Measurements from ENCODE around the gene AKAP5.

Gene AKAP5

DNA sequence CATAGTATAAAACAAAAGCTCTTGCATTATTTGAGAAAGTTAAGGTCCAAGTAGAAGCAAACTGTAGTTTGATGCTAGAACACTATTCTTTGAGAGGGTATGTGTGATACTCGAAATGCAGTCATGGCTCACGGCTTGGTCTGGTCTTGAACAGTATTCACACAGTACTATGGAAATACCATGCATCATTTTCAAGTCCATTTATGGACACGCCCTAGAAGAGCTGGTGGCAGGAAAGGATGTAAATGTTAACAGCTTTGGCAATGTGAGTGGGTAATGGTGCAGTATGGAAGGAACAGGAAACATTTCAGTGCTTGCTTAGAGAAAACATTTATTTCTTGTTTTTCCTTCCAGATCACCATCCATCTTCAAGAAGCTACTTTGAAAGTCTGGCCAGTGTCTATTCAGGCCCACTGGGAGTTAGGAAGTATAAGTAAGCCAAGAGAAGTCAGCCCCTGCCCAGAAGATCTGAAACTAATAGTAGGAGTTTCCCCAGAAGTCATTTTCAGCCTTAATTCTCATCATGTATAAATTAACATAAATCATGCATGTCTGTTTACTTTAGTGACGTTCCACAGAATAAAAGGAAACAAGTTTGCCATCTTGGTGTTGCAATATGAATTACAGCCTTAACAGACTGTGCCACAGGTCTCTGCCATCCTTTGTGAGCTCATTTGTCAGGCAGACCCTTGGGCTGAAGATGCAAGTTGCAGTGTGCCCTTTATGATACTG is 5.7 kb upstream of the AKAP5 start:
- no peak for DNase-seq (ENCODE audit: low spot score)

DNA sequence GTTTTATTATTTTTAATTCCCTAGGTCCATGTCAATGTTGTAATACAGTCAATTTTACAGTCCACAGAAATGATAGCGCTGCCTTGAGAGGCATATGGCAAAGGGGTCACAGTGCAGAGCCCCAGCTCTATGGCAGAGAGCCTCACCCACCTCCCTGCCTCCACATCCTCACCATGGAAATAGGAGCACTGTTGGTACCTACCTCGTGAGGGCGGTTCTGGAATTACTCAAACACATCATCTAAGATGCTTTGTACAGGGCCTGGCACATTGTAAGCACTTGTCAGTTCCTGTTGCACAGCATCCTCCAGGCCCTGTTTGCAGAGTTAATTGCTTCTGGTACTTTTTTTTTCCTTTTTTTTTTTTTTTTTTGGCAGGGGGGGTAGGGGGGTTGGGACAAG is 4.1 kb upstream of the AKAP5 start:
- DNase-seq (ENCODE audit: low spot score) = no peak

DNA sequence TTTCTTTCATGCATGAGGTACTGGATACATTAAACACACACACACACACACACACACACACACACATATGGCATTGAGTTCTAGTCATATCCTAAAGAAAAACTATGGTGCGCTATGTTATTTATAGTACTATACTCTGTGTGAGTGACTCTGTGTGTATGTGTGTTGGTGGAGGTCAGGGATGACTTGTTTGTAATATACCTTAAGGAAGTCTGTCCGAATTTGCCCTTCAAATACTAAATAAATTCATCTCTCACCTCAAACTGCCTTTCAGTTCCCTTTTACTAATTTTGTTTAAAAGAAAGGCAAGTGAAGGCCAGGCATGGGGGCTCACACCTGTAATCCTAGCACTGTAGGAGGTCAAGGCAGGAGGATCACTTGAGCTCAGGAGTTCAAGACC is 2.1 kb upstream of the AKAP5 start:
- DNase-seq (ENCODE audit: low spot score) = no peak

DNA sequence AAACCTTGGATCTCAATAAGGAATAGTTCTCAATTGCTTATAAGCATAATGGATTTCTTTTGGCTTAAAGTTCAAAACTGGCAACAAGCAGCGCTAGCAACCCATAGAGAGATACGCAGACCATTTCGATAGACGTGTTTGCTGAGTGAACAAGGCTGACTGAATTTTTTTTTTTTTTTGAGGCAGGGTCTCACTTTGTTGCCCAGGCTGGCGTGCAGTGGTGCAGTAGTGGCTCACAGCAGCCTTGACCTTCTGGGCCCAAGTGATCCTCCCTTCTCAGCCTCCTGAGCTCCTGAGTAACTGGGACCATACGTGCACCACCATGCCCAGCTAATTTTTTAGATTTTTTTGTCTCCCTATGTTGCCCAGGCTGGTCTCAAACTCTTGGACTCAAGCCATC is 1.4 kb upstream of the AKAP5 start:
- DNase-seq (ENCODE audit: low spot score) = no peak

DNA sequence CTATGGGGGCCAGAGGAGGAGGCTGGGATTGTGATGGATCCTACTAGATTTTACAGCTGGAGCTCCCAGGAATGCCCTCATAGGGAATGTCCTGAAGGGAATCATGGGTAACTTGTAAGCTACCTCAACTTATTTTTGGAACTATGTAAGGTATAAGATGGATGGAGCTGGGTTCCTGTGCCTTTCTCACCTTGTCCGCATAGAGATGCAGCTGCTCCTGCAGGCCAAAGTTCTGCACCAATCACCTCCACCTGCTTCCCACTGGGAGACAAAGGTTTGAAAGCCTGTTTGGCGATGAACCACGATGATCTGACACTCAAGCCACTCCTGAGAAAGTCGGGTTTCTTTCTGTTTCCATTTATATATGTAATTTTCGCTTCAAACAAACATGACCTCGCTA is 648 bp upstream of the AKAP5 start:
- peak; percentile 9 for DNase-seq (ENCODE audit: low spot score)

DNA sequence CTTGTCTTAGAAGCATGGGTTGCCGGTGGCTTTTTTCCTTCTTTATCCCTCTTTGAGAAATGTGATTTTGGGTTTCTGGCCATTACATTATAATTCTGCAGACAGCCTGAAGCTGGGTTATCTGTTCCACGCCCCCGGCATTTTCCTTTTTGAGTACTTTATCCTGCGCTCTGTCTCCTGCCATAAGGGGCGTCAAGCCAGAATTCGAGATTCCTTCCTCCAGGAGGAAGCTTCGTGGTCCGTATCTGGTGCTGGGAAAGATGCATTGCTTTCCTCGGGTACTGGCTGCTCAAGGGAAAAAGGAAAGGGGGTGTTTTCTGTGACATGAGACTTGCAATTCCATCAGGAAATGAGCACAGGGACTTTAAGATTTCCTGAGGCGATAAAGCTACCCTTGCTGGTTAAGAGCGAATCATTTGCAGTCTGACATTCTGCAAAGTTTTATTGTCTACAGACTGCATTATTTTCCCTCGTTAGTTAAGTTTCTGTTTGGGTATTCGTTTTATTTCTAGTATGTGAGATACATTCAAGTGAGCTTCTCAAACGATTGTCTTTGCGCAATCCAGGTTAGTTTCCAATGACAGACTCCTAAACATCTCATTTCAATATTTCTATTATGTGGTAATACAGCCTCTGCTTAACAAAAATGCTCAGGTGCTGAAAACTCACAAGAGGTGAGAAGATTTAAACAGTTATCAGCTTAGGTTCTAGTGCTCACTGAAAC is 694 bp downstream of the AKAP5 start:
- peak; percentile 7 for DNase-seq (ENCODE audit: low spot score)

DNA sequence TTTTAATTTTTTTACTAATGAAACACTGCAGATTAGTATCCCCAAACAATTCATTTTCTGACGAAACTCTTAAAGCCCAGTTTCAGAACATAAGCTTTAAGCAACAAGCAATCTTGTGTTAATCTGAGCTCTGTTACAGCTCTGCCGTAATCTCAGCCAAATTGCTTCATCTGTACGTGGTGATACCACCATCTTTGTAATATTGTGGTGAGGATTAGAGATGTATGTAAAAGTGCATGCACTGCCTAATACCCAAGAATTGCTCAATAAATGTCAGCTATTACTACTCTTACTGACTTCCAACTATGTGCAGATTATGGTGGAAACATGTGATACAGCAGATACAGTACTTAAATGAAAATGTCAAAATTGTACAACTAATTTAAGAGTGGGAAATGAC is 1.8 kb downstream of the AKAP5 start:
- no peak for DNase-seq (ENCODE audit: low spot score)

DNA sequence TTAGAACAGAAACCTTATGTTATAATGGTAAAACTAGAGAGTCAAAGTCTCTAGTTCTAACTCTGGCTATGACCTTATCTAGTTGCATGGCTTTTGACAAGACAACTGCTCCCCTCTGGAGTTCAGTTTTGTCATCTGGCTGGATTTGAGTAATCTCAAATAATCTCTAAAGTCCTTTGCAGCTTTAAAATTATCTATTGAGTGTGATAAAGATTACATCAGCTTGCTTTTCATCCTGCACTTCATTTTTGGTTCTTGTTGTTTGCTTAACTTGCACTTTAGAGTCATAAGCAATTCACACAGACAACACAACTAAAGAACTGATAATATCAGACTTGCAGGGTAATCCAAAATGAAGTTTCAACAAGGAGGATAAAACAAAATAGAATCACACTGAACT is 2.3 kb downstream of the AKAP5 start:
- DNase-seq (ENCODE audit: low spot score) = no peak

DNA sequence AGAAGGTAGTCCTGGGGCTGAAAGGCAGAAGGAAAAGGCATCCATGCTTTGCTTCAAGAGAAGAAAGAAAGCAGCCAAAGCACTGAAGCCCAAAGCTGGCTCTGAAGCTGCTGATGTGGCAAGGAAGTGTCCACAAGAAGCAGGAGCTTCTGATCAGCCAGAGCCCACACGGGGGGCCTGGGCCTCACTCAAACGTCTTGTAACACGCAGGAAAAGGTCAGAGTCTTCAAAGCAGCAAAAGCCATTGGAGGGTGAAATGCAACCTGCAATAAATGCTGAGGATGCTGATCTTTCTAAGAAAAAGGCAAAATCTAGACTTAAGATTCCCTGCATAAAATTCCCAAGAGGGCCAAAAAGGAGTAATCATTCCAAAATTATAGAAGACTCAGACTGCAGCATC is 3.2 kb downstream of the AKAP5 start:
- no peak for DNase-seq (ENCODE audit: low spot score)

DNA sequence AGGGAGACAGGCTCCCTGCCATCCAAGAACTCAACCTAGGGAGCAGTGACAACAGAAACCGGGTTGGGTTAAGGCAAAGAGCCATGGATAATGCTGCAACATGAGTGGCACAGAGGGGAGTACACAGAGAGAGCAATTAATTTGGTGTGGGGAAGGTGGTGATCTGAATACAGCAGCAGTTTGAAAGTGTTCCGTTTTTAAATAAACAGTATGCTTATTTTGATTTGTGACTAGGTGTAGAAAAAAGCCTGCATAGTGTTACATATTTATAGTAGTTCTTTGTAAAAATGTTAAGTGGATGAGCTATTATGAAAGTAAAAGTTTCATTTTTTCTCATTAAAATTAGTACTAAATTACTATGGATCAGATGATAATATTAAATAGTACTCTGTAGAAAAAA is 8.7 kb downstream of the AKAP5 start:
- no peak for DNase-seq (ENCODE audit: low spot score)

DNA sequence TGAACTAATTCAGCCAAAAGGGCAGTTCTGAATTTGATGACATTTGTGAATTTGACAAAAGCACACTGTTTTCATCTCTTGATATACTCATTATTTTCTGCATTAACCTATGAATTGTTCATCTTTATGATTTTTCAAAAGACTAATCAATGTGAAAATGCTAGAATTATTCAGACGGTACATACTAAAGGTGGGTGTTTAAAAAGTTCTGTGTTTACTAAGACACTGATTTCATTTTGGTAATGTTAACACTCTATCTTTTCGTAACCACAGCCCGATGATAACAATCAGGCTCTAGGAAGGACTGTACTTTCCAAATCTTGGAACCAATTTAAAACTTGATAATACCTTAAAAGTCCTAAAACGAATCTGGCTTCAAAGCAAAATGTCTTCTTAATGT is 9.4 kb downstream of the AKAP5 start:
- DNase-seq (ENCODE audit: low spot score) = no peak

DNA sequence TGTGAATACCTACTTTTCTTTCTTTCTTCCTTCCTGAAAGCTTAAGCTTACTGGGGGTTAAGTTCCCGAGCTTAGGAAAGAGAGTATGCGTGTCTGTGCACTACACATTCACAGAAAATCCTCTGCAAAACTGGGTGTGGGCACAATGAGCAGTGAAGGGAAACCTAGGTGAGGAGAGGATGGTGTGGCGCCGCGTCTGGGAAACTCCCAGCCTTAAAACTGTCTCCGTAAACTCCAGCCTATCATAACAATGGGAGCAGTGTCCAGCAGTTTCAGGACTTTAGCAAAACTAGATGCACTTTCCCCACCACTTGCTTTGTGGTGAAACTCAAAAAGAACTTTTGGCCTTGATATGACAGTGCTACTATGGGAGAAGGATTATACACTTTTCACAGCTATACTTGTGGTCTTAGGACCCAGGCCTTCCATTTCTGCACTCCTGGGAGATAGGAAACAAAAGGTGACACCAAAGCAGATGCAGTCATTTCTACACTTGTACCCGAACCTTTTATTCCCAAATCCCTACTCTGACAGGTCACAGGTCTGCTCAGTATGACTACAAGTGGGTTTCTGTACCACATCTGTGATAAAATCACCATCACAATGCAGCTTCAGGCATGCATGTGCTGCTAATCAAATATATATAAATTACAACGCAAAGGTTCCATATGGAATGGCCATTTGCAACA is 10.4 kb downstream of the AKAP5 start:
- no peak for DNase-seq (ENCODE audit: low spot score)

DNA sequence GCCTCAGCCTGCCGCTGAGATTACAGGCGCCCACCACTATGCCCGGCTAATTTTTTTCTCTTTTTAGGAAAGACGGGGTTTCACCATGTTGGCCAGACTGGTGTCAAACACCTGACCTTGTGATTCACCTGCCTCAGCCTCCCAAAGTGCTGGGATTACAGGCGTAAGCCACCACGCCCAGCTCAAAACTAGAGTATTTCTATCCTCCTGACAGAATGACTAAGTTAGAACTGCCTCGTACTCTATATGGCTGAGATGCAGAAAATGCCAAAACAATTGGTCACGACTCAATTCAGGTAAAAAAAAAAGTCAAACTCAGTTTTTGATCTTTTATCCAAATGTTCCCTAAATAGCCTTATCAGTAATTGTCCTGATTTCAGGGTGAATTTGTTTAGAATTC is 11.1 kb downstream of the AKAP5 start:
- no peak for DNase-seq (ENCODE audit: low spot score)

DNA sequence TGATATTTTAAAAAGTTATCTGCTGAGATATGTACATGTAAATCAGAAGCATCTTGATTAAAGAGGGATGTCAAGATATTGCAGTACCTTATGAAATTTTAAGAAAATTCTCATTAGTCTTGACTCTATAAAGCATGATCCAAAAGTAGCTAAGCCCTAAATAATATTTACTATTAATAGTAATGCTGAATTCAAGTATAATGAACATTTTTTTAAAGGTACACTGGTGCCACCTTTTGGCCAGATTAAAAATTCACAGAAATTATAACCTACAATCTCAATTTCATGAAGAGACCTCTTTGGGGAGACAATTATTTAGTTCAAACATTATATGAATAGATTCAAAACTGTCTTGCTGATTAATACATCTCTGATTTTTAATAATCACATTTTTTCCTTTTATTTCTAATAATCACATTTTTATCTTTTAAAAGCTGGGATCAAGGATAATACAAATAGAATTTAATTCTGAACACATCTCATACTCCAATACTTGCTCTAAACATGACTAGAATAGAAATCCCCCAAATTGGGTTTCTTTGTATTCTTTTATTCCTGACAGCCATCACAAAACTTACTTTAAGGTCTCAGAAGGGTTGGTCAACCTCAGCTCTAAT is 13.4 kb downstream of the AKAP5 start:
- no peak for DNase-seq (ENCODE audit: low spot score)

DNA sequence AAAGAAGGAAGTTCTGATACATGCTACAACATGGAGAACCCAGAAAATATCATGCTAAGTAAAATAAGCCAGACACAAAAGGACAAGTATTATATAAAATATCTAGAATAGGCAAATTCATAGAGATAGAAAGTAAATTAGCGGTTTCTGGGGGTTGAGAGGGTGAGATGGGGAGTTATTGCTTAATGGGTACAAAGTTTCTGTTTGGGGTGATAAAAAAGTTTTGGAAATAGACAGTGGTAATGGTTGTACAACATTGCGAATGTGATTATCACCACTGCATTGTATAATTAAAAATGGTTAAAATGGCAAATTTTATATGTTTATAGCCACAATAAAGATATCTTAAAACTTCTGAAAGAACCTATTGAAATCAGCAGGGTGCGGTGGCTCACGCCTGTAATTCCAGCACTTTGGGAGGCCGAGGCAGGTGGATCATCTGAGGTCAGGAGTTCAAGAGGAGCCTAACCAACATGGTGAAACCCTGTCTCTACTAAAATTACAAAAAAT is 23.3 kb downstream of the AKAP5 start:
- no peak for DNase-seq (ENCODE audit: low spot score)

DNA sequence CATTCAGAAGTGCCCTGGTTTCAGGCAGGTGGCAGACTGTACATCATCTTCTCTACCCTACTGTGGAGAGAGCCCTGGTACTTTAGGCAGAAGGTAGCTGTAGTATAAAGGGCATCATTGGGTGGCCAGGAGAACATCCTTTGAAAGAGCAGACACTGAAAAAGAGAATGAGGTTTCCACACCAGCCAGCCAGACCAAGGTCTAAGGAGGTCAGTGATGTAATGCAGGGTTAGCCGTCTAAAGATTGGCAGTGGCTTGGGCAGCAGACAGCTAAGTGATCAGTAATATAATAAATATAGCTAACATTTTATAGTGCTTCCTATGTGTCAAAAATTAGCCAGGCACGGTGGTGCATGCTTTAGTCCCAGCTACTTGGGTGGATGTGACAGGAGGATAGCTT is 26.3 kb downstream of the AKAP5 start:
- no peak for DNase-seq (ENCODE audit: low spot score)

DNA sequence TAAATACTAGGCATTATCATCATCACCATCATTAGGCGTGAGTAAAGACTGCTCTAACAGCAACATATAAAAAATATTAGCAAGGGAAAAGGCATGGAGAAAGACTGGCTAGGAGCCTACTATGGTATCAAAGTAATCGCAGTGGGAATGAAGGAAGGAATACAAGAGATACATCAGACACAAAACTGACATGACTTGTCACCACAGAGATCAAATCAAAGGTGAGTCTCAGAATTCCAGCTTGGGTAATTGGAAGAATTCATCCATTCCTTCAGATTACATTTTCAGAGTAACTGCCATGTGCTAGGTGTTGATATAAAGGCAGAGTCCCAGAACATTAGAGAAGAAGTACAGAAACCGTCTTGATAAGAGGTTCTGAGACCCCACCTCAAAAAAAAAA is 28.2 kb downstream of the AKAP5 start:
- DNase-seq (ENCODE audit: low spot score) = no peak

DNA sequence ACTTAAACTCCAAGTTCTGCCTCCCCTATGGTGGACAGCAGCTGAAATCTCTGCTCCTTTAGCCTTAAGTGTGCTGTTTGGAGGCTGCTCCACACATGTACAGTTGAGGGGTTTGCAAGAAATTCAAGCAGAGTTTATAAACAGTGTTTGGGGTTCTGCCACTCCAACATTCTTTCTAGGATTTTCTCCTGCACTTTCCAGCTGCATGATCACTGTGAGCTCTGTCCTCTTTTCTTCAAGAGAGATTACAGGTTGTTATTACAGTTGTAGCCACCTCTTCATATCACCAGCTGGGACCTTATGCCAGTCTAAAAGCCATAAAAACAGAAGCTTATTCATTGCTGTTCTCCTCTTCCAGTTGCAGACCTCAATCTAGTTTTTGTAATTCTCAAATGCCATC is 30.0 kb downstream of the AKAP5 start:
- no peak for DNase-seq (ENCODE audit: low spot score)

DNA sequence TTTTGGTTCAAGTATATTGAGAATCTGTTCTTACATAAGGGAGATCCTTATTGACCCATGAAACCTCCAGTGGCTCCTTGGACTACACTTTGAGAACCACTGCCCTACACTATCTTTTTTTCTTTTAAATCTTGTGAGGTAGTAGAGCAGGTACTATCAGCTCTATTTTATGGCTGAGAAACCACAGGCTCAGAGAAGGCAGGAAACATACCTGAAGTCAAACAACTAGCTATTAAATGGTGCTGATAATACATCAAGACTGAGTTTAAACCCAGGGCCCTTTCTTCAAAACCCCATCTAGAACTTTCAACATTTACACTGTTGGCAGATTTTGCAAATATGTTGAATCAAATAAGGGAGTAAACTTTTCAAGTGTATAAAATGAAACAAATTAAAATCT is 31.5 kb downstream of the AKAP5 start:
- no peak for DNase-seq (ENCODE audit: low spot score)

DNA sequence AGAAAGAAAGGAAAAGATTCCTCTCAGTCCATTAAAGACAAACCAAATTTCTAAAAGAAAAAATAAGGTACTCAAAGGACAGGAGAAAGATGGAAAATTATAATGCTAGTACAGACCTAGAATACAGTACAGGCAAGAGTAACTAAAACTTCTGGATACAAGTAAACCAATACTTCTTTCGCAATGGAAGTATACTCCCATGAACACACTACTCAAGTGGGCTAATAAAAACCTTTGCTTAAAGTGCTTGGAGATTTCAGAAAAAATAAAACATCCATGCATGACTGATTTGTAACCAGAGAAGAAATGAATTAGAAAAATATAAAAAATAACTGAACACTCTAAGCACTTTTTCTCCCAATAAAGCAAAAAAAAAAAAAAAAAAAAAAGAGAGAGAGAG is 34.8 kb downstream of the AKAP5 start:
- DNase-seq (ENCODE audit: low spot score) = no peak

DNA sequence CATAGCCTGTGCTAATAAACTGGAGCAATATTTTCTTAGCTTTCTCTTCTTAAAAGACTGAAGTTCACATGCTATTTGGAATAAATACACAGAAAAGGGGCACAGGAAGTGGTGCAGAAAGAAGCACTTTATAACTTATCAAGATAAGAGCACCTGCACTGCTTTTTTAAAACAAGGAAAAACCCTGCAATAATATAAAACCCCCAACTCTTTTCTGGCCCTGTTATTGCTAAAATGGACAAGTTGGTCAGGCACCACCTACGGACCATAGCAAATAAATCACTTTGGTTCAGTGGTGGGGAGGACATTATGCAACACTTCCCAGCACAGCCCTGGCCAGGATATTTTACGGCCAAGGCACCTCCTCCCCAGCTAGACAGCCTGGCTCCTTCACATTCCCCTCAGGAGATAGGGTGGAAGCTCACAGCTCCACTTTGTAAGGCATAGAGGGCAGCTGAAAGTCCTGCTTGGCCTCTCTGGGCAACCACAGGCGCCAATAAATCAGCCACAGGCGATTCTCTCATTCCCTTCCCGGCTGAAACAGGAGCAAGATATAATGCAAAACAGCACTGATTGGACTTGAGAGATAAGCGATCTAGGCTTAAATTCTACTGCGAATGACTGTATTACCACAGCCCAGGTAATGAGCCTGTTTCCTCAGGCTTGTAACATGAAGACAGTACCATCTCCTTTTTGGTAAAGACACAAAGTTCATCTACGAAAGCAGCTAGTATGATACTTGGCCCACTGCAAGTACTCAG is 36.3 kb downstream of the AKAP5 start:
- DNase-seq (ENCODE audit: low spot score) = peak; percentile 47

DNA sequence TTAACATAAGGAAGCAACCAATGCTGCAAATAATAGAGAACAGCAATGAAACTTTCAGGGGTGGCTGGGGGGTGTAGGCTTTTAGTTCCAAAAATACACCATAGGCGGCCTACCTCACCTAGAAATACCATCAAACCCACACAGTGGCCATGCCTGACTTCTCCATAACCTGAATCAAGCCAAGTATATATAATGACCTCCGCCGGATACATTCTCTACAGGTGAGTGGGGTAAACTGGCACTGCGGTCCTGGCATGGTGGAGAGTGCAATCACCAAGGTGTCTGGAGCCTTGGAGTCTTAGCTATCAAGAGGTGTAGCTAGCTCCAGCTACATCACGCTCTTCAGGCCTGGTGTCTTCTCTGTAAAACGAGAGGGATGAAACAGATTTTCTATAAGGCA is 37.2 kb downstream of the AKAP5 start:
- DNase-seq (ENCODE audit: low spot score) = peak; percentile 9

Measured in LoVo (cell line).